Measurements from ENCODE around the gene HTR2B. TPM values are rescaled to one million over a fixed set of nuclear protein-coding genes. Genes with fewer than 3 reads are reported as not detected.

The HTR2B gene
- total RNA-seq, 2 experiments from 2014 or later, result not detected

DNA sequence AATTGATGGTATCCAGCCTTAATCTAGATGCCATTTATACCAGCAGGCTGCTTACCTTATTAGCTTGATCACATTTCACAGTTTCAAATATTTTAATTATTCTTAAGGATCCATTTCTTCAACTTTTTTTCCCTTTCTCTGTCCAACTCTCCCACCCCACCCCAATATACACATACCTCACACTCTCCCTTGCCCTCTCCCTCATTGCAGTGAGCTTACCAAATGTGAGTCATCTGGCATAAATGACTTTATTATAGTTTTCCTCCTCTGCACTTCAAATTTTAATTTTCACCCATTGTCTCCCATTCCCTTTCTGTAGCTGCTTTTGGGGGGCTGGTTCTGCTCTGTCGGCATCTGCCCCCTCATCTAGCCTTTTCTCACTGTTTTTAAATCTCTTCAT is 12.9 kb downstream of the HTR2B start:
- Histone ChIP-seq H3K27ac (ENCODE audit: low read depth, low read length, poor library complexity, severe bottlenecking) (no peak overlapping the region), H3K9me3 (ENCODE audit: low read length) (no peaks in the 10 kb centered on the region), H3K79me2 (ENCODE audit: insufficient read depth, low read depth, low read length) (no peaks in the 10 kb centered on the region), H2AFZ (ENCODE audit: low read length) (no peak overlapping the region), H3K4me1 (ENCODE audit: insufficient read depth, low read length, poor library complexity, severe bottlenecking) (no peaks in the 10 kb centered on the region), H4K20me1 (ENCODE audit: insufficient read depth, low read length) (no peaks in the 10 kb centered on the region), H3K4me3 (ENCODE audit: low read depth, low read length, poor library complexity, severe bottlenecking) (no peak overlapping the region), H3K36me3 (ENCODE audit: insufficient read depth, low read length) (peaks cover 67% of the 10 kb centered on the region), H3K4me2 (ENCODE audit: low read length) (no peak overlapping the region), H3K9me2 (ENCODE audit: insufficient read depth, low read length) (no peaks in the 10 kb centered on the region)
- no TSS peak for BruUV-seq (replicated peaks)
- ChIA-PET CTCF (ENCODE audit: unreplicated experiment) (no interaction called here), POLR2A (interaction anchor here (0.8 to 2.0 kb wide), 4 partner anchors 9 to 100 kb away, joined by 3 to 7 read pairs (median 4); no protein-coding TSS in a partner anchor)
- intact Hi-C loops (cut with micrococcal nuclease; ENCODE audit: unreplicated experiment), result loop anchor here (2.0 kb wide), 1 partner anchor 17 kb away; no protein-coding TSS in a partner anchor
- TF ChIP-seq CTCF (conservative IDR thresholded peaks at IDR 0.05; ENCODE audit: low read length), result no peak
- TF ChIP-seq EZH2phosphoT487 (IDR thresholded peaks at IDR 0.05; ENCODE audit: borderline replicate concordance, low read depth, low read length), result no peak
- DNase-seq (ENCODE audit: low spot score), result no peak

- TF ChIP-seq CTCF (conservative IDR thresholded peaks at IDR 0.05; ENCODE audit: low read length), result no peak
- TF ChIP-seq EZH2phosphoT487 (IDR thresholded peaks at IDR 0.05; ENCODE audit: borderline replicate concordance, low read depth, low read length), result no peak
- ChIA-PET POLR2A (interaction anchor here (2.0 kb wide), 1 partner anchor 10 kb away, joined by 7 read pairs; no protein-coding TSS in a partner anchor), CTCF (ENCODE audit: unreplicated experiment) (no interaction called here)
- H2AFZ ChIP-seq (ENCODE audit: low read length), result no peak overlapping the region
- intact Hi-C loops (cut with micrococcal nuclease; ENCODE audit: unreplicated experiment), result loop anchor here (2.0 kb wide), 1 partner anchor 18 kb away; no protein-coding TSS in a partner anchor
- H3K36me3 ChIP-seq (ENCODE audit: insufficient read depth, low read length), result peaks cover 81% of the 10 kb centered on the region
- H3K4me2 ChIP-seq (ENCODE audit: low read length), result no peak overlapping the region
- H3K4me1 ChIP-seq (ENCODE audit: insufficient read depth, low read length, poor library complexity, severe bottlenecking), result no peaks in the 10 kb centered on the region
- H3K27ac ChIP-seq (ENCODE audit: low read depth, low read length, poor library complexity, severe bottlenecking), result no peak overlapping the region
- H3K9me2 ChIP-seq (ENCODE audit: insufficient read depth, low read length), result no peaks in the 10 kb centered on the region
- no peak overlapping the region for H3K4me3 ChIP-seq (ENCODE audit: low read depth, low read length, poor library complexity, severe bottlenecking)
- H3K9me3 ChIP-seq (ENCODE audit: low read length), result no peaks in the 10 kb centered on the region
- no peaks in the 10 kb centered on the region for H4K20me1 ChIP-seq (ENCODE audit: insufficient read depth, low read length)
- DNase-seq (ENCODE audit: low spot score), result no peak
- BruUV-seq (replicated peaks), result no TSS peak
- H3K79me2 ChIP-seq (ENCODE audit: insufficient read depth, low read depth, low read length), result peaks cover 5% of the 10 kb centered on the region; the same call in 1 of the 2 replicates
These were observed 14.3 kb downstream of the HTR2B start for GRCh38 chr2:231110551-231110950.

- Histone ChIP-seq H3K36me3 (ENCODE audit: insufficient read depth, low read length) (peaks cover 80% of the 10 kb centered on the region), H3K4me1 (ENCODE audit: insufficient read depth, low read length, poor library complexity, severe bottlenecking) (peaks cover 6% of the 10 kb centered on the region), H4K20me1 (ENCODE audit: insufficient read depth, low read length) (no peaks in the 10 kb centered on the region), H3K79me2 (ENCODE audit: insufficient read depth, low read depth, low read length) (peaks cover 16% of the 10 kb centered on the region; the same call in 1 of the 2 replicates), H3K4me3 (ENCODE audit: low read depth, low read length, poor library complexity, severe bottlenecking) (no peak overlapping the region), H3K27ac (ENCODE audit: low read depth, low read length, poor library complexity, severe bottlenecking) (no peak overlapping the region), H3K9me3 (ENCODE audit: low read length) (peaks cover 11% of the 10 kb centered on the region), H3K9me2 (ENCODE audit: insufficient read depth, low read length) (no peaks in the 10 kb centered on the region), H3K4me2 (ENCODE audit: low read length) (no peak overlapping the region), H2AFZ (ENCODE audit: low read length) (no peak overlapping the region)
- CTCF ChIA-PET (ENCODE audit: unreplicated experiment), result no interaction called here
- peak; percentile 64 for DNase-seq (ENCODE audit: low spot score)
- peak; percentile 92 for TF ChIP-seq CTCF (conservative IDR thresholded peaks at IDR 0.05; ENCODE audit: low read length)
- TF ChIP-seq EZH2phosphoT487 (IDR thresholded peaks at IDR 0.05; ENCODE audit: borderline replicate concordance, low read depth, low read length), result no peak
- POLR2A ChIA-PET, result interaction anchor here (0.5 to 1.4 kb wide), 2 partner anchors 24 to 33 kb away, joined by 3 read pairs; no protein-coding TSS in a partner anchor
- no TSS peak for BruUV-seq (replicated peaks)
- intact Hi-C loops (cut with micrococcal nuclease; ENCODE audit: unreplicated experiment), result loop anchor here (5.0 kb wide), 3 partner anchors 123 to 348 kb away; no protein-coding TSS in a partner anchor
These were observed 20.6 kb downstream of the HTR2B start for GRCh38 chr2:231104115-231104713.
